ENCODE measurements around the gene FNDC4. TPM values are rescaled to one million over a fixed set of nuclear protein-coding genes. Genes with fewer than 3 reads are reported as not detected.

The FNDC4 gene
- total RNA-seq, 1 experiment from 2014 or later: not detected

- DNase-seq (ENCODE audit: extremely low read depth, low read depth): no peak
These were observed 586 bp downstream of the FNDC4 start for GRCh38 chr2:27494284-27494943.

GRCh38 chr2:27493948-27494283 lies 1.1 kb downstream of the FNDC4 start:
- DNase-seq (ENCODE audit: extremely low read depth, low read depth): no peak

GRCh38 chr2:27492557-27492956 lies 2.4 kb downstream of the FNDC4 start:
- DNase-seq (ENCODE audit: extremely low read depth, low read depth): no peak

GRCh38 chr2:27489498-27490397 lies 5.3 kb downstream of the FNDC4 start, which contains the start of gene IFT172:
TSS of gene IFT172 (minus strand) at chr2:27489743. CDS start at chr2:27489653, 90 bp downstream.
- peak; percentile 100 for DNase-seq (ENCODE audit: extremely low read depth, low read depth)

- DNase-seq (ENCODE audit: extremely low read depth, low read depth): no peak
These were observed 5.9 kb downstream of the FNDC4 start for GRCh38 chr2:27489118-27489497.

- no peak for DNase-seq (ENCODE audit: extremely low read depth, low read depth)
These were observed 9.5 kb downstream of the FNDC4 start for GRCh38 chr2:27485496-27485895.

- no peak for DNase-seq (ENCODE audit: extremely low read depth, low read depth)
These were observed 23.0 kb downstream of the FNDC4 start for GRCh38 chr2:27471961-27472360.

GRCh38 chr2:27464443-27464842 lies 30.6 kb downstream of the FNDC4 start:
- no peak for DNase-seq (ENCODE audit: extremely low read depth, low read depth)

- DNase-seq (ENCODE audit: extremely low read depth, low read depth): no peak
These were observed 33.9 kb downstream of the FNDC4 start for GRCh38 chr2:27461118-27461517.

GRCh38 chr2:27453968-27454367 lies 41.0 kb downstream of the FNDC4 start:
- DNase-seq (ENCODE audit: extremely low read depth, low read depth): no peak

- no peak for DNase-seq (ENCODE audit: extremely low read depth, low read depth)
These were observed 43.9 kb downstream of the FNDC4 start for GRCh38 chr2:27451095-27451494.

- DNase-seq (ENCODE audit: extremely low read depth, low read depth): no peak
These were observed 46.6 kb downstream of the FNDC4 start for GRCh38 chr2:27448381-27448780.

- no peak for DNase-seq (ENCODE audit: extremely low read depth, low read depth)
These were observed 48.9 kb downstream of the FNDC4 start for GRCh38 chr2:27446057-27446456.

- no peak for DNase-seq (ENCODE audit: extremely low read depth, low read depth)
These were observed 49.4 kb downstream of the FNDC4 start for GRCh38 chr2:27445615-27446014.

- no peak for DNase-seq (ENCODE audit: extremely low read depth, low read depth)
These were observed 49.8 kb downstream of the FNDC4 start for GRCh38 chr2:27445155-27445554.

- DNase-seq (ENCODE audit: extremely low read depth, low read depth): no peak
These were observed 52.1 kb downstream of the FNDC4 start for GRCh38 chr2:27442920-27443282.

- no peak for DNase-seq (ENCODE audit: extremely low read depth, low read depth)
These were observed 52.8 kb downstream of the FNDC4 start, which contains the start of gene KRTCAP3 for GRCh38 chr2:27441958-27442919. TSS of gene KRTCAP3 (plus strand) at chr2:27442381. CDS start at chr2:27442413, 32 bp downstream.

Data from NCI-H460 (cell line).